HG02642 (cell line): ENCODE measurements around the gene CARD10.

Experiments used
- ATAC-seq: cut with Tn5 transposase; IDR thresholded peaks from one replicate; pipeline ENCODE4 v1.9.1; 2021; ENCODE audit warnings: mild to moderate bottlenecking; ENCODE audit not compliant: unreplicated experiment, poor library complexity

CARD10 gene

DNA sequence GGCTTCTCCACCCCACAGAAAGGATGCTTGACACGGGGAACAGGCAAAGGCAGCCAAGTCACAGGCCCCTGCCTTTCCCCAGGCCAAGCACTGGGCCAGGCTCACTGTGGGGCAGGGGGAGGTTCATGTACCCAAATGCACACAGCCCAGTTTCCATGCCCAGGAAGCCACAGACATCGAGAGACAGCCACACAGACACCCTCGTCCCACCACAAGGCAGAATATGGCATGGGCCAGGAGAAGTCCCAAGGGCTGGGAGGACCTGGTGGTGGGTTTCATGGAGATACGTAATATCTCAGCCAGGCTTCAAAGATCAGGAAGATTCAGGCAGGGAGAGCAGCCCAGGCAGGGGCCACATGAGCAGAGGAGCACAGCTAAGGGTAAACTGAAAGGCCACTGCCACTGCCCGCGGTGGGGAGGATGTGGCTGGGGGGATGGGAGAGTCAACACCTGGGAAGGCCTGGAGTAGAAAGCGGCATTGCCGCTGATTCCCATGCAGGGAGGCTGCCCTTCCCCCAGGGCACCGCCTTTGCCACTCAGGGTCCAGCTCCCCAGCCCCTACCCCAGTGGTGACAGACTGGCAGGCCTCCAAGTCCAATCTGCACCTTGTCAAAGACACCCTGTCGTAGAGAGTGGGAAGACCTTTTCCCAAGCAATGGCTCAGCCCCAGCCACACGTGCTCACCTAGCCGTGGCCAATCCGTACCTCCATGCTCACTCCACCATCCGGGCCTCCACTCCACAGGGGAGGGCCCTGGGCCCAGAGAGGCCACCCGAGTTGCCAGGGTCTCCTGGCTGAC is 30.7 kb downstream of the CARD10 start:
- no peak for ATAC-seq

DNA sequence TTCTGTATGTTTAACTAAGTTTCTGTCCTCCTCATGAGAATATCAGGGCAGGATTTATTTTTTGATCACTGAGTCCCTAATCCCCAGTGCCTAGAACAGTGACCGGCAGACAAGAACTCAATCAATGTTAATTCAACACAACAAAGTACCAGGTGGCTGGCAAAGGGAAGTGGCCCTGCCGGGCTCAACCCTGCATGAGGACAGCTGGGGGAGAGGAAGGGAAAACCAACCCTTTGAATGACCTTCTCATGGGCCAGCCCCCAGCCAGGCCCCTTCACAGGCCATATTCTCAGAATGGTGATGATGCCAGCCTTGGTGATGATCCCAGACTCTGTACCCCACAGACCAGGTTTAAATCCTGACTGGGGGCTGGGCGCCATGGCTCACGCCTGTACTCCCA is 31.6 kb downstream of the CARD10 start:
- ATAC-seq = no peak

DNA sequence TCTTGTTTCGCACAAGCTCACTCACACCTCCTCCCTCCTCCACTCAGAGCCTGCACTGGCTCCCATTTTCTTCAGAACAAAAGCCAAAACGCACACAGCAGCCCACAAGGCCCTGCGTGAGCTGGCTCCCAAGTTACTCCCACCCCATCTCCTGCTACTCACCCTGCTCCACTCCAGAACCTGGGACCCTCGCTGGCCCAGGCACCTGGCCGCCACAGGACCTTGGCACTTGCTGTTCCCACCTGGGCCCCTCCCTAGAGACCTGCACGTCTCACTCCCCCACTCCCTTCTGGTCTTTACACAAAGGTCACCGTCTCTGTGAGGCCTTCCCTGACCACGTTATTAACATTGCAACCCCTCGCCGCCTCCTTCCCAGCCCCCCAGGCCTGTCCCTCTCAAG is 32.1 kb downstream of the CARD10 start:
- ATAC-seq = no peak

DNA sequence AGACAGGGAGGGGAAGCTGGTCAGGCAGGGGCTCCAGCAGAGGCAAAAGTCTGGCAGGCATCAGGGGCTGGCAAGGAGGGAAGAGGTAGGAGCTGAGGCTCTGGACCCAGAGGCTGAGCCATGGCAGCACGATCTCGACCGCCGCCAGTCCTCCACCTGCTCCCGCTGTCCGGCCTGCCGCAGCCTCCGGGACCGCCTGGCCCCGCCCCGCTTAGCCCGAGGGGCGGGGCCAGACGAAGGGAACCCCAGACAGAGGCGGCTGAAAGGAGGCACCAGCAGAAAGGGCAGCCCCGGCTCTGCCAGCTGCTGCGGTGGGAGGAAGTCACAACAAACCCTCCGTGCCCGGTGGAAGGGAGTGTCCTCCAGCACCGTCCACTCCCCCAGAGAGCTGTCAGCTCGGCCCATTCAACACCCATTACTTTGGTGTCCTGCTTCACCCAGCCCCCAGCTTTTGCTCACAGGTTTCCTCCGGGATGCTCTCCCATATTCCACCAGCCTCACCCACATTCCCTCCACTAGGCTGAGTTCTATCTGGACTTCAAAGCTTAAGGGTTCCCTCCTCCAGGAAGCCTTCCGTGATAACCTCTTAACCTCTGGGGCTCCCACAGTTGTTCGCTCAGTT is 32.9 kb downstream of the CARD10 start, which contains the start of gene MFNG:
MFNG (minus strand) TSS at position 161 of the 622 bp plus-strand sequence. CDS start 207 bp downstream, outside the sequence.
- peak; percentile 62 for ATAC-seq

DNA sequence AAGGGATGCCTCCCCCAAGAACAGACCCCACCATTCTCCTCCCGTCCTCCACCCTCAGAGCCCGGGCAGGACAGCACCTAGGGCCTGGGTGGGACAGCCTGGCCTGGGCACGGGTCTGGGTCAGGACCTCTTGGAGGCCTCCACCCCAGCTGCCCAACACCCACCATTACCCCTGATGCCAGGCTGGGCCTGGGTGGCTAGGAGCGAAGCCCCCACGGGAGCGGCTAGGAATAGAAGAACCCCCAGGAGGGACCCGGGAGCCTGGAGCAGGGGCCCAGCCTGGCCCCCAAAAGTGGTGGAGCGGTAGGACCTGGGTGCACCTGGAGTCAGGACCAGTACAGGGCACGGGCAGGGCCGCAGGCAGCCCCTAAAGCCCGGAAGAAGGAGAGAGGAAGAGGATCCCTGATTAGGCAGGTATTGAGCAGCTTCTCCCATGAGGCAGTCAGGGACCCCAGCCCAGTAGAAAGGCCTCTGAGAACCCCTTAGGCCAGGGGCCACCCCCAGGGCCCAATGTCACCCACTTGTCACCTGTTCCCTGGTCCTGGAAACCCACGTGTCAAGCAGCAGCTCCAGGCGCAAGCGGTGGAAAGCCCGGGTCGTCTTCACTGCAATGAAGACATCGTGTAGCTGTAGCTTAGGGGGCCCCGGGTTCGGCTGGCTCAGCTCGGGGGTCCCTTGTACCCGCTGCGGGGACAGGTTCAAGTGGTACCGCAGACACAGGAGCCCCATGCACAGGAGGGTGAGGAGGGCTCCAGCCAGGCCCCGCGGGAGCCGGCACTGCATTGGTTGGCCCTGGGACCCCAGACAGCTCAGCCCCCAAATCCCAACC is 33.6 kb downstream of the CARD10 start:
- ATAC-seq = peak; percentile 15

DNA sequence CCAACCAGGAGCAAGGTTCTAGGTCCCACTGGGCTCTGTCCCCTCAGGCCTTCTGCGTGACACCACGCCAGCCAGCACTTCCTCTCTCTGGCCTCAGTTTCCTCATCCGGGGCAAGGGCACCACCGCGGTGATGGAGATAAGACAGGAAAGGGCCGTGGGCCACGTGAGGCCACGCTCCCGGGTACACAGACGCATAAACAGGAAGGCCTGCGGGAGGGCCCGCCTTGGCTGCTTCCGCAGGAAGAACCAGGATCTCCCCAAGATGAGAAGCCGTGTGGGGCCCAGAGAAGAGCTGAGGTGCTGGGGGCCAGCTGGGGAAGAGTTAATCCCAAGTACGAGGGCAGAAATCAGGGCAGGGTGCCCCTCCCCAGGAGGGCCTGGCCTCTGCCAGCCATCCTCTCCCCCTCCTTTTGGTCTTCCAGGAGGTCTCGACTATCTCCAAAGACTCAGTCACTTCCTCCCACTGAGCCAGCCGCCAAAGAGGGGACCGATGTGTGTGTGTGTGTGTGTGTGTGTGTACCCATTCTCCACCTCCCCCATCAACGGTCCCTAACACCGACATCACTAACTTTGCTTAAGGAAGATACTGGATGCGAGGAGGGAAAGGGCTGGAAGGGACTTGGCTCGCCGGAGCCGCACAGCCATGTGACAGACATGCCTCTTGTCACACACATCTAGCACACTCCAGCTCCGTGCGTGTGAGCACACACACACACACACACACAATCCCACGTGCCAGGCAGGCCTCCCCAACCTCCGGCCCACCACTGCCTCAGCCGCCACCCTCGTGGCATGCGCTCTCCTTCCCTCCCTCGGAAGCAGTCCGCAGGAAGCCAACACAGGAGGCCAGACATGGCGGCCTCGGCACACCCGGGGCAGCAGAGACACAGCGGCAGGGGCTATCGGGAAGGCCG is 34.5 kb downstream of the CARD10 start:
- ATAC-seq = peak; percentile 45

DNA sequence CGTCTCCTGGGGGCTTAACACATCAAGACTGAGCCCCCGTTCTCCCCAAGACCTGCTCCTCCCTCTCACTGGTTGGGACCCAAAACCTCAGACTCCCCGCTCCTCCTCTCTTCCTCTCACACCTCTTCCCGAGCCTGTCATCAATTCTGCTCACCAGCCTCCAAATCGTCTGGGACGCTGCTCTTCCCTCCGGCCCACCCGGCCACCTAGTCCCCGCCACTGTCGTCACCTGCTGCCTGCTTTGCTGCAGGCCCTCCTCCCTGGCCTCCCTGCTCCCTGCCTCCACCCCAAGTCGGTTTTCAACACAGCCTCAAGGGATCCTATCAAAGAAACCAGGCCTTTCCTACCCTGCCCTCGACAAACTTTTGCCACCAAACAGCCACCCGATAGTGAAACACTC is 36.2 kb downstream of the CARD10 start:
- ATAC-seq = no peak

DNA sequence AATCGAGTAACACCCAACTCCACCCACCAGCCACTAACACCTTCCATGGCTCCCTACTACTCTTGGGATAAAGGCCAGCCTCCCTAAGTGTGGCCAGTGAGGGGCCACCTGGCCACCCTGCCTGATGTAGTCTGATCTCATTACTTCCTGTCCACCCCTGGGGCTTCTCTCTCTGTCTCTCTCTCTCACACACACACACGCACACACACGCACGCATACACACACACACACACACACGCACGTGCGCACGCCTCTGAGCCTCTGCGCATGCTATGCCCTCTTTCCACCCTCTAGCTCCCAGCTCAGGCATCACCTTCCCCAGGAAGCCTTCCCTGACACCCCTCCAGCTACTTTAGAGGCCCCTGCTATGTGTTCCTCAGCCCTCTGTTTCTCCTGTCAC is 37.0 kb downstream of the CARD10 start:
- ATAC-seq = no peak

DNA sequence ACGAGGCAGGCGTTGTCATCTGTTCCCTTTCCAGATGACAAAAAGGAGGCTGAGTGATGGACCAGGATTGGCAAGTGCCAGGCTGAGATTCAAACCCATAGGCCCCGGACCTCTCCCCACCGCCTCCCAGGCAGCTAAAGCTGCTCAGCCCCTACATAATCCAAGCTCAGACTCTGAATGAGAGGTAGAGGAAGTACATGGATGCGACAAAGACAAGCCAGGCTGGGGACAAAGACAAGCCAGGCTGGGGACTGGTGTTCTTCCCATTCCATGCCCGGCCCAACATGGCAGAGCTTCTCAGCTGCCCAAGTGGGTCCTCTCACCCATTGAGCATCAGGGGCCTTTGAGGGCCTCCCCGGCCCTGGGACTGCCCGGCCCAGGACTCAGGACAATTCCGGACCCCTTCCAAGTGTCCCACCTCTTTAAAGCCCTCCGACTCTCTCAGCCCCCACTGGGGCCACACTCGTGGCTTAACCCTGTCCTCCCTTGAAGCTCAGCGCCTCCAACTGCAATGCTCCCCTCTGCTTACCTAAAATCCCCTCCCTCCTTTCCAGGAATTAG is 37.8 kb downstream of the CARD10 start:
- ATAC-seq = no peak

DNA sequence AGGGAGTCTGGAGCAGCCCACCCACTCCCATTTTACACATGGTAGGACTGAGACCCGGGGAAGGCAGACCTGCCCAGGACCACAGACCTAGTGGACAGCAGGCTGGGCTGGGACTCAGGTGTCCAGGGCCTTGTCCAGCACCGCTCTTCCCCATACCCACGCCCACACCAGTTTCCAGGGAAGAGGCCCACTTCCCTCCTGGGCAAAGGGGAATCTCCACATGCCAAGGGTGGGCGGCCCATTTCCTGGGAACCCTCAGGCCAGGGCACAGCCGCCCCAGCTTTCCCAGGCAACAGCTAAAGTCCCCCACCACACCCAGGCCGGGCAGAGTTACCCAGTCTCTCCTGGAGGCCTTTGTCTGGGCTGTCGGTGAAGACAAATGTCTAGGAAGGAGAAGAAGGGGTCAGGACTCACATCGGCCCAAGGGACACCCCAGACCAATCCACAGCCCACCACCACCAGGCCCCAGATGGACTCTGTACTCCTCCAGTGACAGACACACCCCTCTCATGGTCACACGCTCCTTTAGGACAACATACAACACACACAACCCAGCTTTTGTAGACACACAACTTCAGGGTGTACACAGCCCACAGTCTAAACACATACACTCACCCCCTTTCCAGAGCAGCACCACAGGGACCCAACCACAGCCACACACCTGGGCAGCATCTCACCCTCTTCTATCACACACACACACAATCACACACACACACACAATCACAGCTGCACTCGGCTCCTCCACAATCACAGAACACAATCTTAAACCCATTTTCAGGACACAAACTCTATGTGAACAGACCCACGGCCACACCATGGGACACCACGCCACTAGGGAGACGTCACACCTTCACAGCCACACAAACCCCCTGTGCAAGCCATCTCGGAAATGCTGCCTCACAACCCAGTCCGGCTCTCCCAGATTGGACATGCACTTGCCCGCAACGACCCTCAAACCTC is 38.5 kb downstream of the CARD10 start:
- no peak for ATAC-seq

DNA sequence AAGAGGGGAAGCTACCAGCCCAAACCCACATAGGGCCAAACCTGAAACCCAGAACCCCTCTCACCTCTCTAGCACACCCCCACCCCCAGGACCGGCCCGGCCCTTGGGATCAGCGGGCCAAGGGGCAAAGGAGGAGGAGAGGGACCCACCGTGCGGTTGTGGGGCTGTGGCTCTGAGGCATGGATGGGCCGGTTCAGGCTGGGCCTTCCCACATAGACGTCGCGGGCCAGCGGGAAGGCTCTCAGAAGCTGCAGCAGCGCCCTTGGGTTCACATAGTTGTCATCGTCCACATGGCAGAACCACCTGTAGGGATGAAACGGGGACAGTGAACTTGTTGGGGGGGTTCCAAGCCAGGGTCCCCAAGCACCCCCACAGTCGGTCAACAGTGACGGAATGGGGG is 40.0 kb downstream of the CARD10 start:
- no peak for ATAC-seq

DNA sequence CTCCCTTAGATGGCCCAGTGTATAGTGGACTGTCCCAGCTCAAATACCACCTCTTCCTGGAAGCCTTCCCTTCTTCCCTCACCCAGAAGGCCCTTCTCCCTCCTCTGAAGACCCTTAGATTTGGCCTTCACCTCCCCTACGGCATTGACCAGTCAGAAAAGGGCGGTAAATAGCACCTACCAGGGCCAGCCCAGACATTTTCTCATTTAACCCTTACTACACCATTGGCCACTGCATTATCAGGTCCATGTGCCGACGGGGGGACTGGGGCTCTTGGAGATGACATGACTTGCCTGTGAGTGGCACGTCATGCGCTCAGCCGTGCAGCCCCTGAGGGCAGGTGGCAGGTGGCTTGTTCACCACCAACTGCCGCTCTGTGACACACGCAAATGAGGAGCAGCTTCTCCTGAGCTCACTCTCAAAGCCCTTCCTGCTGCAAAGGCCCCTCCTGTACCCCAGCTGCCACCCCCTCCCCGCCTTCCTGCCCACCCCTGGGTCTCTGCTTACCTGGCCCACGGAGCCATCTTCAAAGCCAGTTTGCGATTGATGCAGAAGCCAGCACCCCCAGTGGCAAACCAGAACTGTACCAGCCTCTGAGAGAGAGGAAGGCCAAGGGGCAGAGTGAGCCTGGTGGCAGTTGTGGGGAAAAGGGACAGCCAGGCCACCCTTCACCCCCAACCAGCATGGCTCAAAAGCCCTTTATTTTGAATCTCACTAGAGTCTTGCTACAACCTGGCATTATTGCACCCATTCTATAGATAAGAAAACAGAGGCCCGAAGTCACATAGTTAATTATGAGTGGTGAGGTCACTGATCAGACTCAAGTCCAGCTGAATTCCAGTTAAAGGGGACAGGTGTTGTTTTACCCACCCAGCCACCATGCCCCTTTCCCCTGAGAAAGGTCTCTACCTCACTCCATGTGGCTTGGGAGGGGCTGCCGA is 42.6 kb downstream of the CARD10 start:
- no peak for ATAC-seq

DNA sequence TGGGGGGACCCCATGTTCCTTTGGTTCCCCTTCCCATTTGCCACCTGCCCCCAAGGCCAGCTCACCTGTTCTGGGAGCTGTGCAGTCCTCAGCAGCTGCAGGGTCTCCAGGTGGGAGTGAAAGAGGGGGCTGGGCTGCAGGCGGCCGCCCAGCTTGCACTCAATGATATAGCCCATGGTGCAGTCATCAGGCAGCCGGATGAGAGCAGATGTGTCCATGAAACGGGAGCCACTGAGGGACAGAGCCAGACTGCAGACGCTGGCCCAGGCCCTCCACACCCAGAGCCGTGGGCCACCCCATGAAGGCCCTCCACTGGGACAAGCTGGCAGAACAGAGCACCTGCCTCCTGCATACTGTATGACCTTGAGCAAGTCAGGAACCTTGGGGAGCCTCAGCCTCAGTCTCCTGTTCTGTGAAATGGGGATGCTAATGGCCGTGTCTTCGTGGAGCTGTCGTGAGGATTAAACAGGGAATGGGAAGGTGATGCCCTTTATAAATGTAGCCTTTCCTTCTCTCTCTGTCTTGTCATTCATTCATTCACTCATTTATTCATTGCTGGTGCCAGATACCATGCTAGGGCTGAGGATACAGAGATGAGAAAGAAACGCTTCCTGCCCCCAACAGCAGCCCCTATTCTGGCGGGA is 44.6 kb downstream of the CARD10 start:
- ATAC-seq = no peak

DNA sequence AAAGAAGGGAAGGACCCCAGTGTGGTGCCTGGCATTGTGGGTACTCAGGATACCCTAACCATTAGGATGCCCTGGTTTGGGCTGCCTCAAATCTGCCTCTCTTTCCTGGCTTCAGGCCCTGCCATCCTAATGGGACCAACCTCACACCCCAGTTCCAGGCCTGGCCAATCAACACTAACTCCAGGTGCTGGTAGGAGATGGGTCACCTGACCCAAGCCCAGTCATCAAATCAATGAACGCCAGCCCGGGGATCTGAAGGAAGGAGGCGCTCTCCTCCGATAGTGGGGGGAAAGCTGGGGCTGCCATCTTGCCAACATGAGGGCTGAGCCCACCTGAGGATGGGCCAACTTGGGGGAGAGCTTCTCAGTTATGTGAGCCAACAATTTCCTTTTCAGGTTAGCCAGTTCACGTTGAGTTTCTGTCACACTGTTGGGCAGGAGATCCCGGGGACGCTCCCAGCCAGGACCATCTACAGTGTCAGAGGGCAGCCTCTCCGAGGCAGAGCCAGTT is 45.7 kb downstream of the CARD10 start:
- no peak for ATAC-seq

DNA sequence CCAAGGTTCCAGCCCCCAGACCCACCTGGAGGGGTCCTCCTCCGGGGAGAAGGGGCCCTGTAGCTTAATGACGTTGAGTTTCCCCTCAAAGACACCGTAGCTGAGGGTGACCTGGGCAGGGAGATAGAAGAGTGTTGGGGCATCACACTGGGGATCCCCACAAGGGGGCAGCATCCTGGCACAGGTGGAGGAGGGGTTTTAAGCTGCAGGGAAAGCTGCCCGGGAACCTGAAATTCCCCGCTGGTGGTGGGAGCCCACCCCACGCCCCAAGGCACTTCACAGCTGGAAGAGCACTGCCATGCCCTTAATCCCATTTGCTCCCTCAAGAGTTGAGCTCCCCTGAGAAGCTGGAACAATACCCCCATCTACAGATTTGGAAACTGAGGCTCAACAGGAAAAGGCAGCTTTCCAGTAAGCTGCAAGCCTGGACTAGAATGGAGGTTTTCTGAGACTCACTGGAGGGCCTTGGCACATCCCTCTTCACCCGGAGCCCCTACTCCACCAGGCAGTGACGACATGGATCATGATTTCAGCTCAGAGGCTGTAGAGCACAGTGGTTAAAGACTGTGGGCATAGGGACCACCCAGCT is 46.7 kb downstream of the CARD10 start:
- no peak for ATAC-seq

DNA sequence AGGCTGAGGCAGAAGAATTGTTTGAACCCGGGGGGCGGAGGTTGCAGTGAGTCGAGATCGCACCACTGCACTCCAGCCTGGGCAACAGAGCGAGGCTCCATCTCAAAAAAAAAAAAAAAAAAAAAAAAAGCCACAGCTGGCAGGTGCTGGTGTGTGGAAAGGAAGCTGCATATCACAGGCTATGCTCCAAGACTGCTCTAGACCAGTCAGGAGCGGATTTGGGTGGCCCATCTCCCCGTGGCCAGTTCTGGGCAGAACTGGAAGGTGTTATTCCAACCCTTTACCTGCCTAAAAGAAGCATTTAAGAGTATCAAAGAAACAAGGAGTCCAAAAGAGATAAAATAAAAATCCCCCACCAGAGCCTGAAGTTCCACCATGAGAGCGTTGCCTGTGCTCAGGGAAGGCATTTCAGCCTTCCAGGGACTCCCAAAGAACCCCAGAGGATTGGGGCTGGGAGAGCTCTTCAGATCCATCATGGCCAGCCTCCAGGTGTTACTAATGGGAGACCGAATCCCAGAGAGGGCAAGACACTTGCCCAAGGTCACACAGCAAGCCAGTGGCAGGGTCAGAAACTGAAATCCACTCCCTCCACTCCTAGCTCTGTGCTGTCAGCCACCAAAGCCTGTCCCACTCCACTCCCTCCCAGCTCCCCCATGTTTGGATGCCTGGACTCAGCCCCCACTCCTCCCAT is 47.3 kb downstream of the CARD10 start:
- no peak for ATAC-seq
